ENCODE measurements around the gene CCDC28B.
"Not testable (repeated sequence)": the region's sequence is repeated elsewhere in the genome, so short reads cannot be mapped to it uniquely, and the experiment has no call there.

The CCDC28B gene

DNA sequence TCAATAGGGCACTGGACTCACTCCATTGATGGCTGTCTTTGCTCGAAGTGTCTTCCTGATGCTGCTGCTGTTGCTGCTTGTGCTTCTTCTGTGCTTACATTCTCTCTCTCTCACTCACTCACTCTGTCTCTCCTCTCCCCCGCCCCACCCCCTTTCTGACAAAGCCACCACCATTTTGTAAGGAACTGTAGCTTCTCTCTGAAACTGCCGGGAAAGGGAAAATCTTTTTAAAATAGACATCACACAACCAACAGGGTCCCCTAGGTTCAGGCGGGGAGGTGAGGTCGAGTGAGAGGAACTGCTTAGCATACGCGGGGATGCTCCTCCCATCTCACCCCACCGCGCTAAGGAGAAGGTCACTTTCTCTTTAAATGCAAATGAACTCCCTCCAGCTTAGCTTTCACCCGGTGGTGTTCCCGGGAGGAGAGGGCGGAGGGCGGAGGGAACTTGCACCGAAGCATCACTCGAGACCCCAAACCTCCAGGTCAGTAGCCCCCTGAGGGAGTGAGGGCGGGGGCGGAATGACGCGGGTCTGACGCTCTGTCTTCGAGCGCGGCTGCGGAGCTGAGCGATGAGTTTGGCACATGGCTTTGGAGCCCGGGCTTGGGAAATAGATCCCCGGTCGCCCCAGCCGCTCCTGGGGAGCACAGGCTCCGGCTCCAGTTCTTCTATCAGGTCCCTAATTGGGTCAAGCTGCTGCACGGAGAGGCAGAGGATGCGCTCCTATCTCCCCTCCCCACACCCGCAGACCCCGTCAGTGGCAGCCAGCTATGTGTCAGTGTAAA lies at the start of gene CCDC28B:
TSS of gene CCDC28B (plus strand) at position 370 of the 785 bp plus-strand sequence. CDS start 1,341 bp downstream, outside the sequence.
- DNase-seq, result peak in 1 of 2 experiments; percentile 58

DNA sequence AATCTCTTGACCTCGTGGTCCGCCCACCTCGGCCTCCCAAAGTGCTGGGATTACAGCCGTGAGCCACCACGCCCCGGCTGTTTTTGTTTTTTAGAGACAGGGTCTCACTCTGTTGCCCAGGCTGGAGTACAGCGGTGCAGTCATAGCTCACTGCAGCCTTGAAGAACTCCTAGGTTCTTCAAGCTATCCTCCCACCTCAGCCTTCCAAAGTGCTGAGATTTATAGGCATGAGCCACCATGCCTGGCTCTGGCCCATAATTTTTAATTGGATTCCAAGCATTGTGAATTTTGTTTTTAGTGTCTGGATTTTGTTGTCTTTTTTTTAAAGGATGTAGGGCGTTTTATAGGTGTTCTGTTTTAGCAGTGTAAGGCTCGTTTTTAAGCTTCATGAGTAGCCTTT lies 49.5 kb upstream of the CCDC28B start:
- no peak for DNase-seq

DNA sequence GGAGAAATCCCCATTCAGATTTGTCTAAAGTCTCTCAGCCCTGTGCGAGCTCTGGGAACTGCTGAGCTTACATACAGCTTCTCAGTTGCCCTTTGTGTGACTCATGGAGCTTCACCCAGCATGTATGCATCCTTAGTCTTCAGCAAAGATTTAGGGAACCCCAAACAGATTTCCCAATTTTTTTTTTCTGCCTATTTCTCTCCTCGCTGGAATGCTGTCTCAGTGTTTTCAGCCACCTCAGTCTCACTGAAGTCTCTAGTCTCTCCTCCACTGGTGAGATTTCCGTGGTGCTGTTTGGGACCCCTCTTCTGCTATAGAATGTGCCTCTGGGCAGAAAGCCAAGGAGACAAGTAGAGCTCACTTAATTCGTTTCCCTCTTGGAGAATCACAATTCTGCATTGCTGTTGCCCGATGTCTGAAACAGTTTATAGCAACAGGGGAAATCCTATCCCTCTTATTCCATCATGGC lies 49.0 kb upstream of the CCDC28B start:
- DNase-seq, result peak; percentile 61 to 64

DNA sequence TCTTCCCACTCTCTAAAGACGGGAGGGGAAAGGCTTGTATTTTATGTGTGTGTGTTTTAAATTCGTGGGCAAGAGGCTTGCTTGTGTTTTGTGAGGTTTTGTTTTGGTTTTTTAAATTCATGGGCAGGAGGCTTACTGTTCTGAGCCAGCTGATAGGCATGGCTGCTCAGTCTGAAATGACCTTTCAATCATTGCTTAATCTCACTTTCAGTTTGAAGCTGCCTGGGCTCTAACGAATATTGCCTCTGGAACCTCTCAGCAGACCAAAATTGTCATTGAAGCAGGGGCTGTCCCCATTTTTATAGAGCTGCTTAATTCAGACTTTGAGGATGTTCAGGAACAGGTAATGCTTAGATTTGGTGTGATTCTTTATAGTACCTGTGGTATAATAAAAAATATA lies 41.2 kb upstream of the CCDC28B start:
- no peak for DNase-seq

DNA sequence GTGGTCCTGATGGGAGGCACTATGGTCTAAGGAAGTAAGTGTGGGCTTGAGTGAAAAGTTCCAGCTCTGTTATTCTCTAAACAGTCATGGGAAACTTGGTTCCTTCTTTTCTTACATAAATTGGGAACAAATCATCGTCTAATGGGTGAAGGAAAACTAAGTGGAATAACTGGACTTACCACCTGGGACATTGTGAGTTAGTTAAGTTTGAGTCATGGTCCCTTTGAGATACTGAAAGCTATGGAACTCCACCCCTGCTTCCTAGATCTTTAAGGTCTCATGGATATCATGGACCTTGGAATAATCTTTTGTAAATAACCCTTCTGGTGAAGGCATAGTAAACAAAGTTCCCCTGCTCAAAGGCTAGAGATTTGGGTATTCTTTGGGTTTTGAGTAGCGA lies 37.0 kb upstream of the CCDC28B start:
- DNase-seq, result no peak

DNA sequence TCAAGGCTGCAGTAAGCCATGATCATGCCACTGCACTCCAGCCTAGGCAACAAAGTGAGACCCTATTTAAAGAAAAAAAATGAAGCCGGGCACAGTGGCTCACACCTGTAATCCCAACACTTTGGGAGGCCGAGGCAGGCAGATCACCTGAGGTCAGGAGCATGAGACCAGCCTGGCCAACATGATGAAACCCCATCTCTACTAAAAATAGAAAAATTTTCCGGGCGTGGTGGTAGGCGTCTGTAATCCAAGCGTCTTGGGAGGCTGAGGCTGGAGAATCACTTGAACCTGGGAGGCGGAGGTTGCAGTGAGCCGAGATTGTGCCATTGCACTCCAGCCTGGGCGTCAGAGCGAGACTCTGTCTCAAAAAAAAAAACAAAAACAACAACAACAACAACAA lies 34.8 kb upstream of the CCDC28B start:
- DNase-seq, result not testable (repeated sequence)

DNA sequence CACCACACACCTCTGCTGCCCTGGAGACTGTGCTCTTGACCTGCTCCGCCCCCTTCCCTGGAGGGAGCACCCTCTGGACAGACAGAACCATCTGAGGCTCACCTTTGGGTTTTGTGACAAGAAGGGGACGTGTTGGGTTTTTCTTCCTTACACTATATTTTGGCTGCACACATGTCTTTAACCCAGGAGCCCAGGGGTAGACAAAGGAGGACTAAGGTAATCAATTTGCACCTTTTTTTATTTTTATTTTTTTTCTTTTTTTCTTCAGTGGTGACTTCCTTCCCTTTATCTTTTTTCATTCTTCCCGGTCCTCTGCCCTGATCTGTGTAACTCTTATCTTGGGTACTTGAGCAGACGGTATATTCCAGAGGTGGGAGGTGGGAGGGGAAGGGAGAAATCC lies 29.4 kb upstream of the CCDC28B start:
- DNase-seq, result no peak

DNA sequence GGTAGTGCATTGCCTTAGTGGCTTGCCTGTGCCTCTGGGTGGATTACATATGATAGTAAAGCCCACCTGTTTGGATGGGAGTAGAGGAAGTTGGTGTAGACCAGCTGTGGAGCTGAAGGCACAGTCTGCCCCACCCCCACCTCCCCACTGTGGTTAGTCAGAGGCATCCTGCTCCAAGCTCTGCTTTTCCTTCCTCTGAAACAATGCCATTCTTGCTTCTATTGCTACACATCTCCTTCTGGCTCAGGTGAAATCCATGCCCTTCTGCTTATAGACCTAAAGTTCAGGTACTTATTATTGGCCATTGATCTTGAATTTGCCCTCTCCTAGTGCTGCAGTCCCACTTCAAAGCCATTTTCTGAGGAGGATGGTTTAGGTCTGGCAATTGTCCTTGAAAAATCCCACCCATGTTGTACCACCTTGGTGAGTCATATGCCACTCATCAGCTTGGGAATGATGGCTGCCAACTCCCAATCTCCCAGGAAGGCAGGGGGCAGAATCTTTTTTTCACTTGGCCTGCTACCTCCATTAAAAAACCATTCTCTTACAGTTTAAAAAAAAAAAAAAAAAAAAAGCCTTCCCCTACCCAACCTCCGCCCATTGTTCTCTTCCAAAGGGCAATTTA lies 27.7 kb upstream of the CCDC28B start:
- DNase-seq, result no peak

DNA sequence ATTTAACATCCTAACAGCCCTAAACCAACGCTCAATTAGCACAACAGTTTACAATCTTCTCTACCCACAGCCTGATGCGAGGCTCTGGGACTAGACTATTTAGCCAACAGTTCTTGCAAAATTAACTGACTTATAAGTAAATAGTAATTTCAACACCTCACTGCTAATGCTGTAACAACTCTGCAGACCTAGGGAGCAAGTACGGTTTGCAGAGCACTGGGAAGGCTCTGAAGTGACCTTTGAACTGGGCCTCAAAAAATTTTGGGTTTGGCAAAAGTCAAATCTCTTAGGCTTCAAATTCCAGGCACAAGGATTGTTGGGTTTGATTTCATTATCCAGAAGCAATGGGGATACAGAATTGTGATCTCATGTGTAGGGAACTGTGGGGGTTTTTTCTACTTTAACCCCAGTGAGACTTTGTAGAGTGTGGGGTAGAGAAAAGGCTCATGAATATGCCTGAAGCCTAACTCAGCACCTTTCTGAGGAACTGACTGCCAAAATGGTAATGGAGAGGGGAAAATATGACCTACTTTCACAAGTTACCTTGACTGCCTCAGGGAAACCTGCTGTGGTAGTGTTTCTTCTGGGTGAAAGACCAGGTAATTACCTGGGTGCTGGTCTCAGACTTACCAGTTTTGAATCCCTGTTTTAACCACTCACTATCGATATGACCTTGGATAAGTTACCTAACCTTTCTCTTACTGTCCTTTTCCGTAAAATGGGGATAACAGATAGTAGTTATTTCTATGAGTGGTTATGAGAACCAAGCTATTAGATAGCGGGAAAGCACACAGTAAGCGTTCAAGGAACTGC lies 21.8 kb upstream of the CCDC28B start:
- DNase-seq, result no peak

DNA sequence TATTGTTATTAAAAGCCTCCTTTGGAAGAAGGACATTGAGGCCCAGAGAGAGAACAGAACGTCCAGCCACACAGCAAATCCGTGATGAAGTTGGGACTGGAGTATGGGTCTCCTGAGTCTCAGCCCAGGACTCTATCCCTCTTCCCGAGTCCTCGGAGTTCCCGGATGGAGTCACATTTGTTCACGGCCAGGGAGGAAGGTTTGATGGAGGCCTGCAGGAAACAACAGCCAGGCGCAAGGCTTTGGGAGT lies 21.3 kb upstream of the CCDC28B start:
- DNase-seq, result peak in 1 of 2 experiments; percentile 73

DNA sequence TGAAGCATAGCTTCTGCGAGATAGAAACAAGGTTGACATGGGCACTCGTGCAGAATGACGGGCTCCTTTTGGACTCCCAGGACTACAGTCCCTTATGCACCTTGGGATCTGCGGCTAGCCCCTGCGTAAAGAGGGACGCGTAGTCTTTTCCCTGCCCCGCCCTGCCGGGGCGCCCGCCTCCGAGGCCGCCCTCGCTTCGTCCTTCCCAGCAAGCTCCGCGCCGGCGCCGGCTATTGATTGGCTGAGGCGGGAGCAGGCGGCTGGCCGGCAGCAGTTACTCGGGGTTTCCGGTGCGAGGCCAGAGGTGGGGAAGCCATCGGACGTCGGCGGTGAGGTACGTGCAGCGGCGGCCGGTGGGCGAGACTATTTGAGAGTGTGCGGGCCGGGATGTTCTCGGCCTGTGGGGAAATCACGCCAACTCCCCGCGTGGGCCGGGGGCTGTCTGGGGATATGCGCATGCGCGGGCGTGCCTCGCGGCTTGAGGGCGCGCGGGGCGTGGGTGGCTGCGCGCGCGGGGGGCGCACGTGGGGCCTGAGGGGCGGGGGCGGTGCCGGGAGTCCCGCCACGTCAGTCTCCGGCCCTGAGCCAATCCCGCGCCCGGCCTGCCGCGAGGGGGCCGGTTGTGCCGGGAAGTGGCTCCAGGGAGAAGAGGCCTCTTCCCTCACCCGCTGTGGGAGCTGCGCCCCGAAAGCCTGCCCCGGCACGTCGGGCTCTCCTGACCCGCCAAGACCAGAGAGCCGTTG lies 20.8 kb upstream of the CCDC28B start, which contains the start of gene TXLNA:
TSS of gene TXLNA (plus strand) at position 233 of the 743 bp plus-strand sequence. CDS start 671 bp downstream, outside the sequence.
- DNase-seq, result peak; percentile 84 to 91

DNA sequence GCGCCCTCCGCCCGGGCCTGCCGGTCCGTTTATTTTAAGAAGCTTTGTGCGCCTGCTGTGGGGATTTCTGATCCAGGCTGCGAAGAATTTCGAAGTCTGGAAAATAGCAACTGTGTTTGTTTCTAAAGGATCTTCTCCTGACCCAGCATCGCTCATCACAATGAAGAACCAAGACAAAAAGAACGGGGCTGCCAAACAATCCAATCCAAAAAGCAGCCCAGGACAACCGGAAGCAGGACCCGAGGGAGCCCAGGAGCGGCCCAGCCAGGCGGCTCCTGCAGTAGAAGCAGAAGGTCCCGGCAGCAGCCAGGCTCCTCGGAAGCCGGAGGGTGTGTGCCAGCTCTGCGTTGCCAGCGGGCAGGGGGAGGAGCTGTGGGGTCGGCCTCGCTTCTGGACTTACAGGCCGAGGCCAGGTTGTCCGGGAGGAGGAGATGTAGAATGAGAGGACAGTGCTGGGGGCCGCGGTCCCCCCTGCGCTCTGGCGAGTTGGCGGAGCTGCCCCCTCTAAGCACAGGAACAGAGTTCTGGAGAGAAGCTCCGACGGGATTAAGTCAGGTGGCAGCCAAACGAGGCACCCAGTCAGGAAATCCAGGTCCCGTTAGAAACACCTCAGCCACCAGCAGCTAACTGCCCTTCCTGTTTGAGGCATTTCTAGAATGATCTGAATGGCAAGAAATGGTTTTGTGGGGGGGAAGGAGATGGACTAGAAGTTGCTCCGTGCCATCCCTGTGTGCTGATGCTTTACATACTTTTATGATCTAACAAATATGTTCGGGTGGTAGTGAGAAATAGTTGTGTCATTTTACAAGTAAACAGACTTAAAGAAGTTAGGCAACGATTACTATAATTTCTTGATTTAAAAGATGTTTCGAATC lies 20.0 kb upstream of the CCDC28B start:
- peak in 1 of 2 experiments; percentile 39 for DNase-seq

DNA sequence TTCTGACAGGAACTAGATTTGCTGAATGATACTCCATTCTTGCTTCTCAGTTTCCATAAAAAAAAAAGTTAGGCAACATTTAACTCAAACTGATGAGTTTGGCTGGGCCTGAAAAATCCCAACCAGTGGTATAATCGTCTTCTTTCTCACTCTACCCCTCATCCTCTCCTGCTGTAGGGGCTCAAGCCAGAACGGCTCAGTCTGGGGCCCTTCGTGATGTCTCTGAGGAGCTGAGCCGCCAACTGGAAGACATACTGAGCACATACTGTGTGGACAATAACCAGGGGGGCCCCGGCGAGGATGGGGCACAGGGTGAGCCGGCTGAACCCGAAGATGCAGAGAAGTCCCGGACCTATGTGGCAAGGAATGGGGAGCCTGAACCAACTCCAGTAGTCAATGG lies 19.3 kb upstream of the CCDC28B start:
- DNase-seq, result no peak

DNA sequence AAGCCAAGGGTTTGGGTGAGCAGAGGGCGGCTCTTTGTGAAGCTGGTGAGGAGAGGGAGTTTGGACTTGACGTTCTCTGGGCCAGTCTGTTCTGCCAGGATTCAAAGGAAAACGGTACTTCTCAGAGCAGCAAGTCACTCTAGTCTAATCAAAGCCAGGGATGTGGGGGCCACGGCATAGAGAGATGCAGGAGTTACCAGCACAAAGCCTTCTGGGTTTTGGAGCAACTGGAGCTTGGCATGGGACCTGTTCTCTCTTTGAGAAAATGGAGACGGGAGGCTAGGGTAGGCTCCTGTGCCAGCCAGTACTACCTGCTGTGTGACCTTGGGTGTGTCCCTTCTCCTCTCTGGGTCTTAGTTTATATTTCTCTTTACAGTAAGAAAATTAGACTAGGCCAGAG lies 18.8 kb upstream of the CCDC28B start:
- DNase-seq, result no peak

DNA sequence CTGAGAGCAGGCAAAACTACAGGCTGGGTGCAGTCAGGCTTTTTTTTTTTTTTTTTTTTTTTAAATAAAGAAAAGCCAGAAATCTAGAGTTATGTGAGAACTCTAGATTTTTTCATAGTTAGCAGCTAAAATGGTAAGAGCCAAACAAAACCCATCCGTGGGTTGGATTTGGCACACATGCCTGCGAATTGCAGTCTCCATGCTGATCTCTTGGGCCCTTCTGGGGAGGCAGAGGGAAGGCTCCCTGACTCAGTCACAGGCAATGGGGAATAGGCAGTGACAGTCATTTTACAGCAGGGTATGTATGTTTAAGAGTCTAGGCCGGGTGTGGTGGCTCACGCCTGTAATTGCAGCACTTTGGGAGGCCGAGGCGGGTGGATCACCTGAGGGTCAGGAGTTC lies 18.3 kb upstream of the CCDC28B start:
- no peak for DNase-seq

DNA sequence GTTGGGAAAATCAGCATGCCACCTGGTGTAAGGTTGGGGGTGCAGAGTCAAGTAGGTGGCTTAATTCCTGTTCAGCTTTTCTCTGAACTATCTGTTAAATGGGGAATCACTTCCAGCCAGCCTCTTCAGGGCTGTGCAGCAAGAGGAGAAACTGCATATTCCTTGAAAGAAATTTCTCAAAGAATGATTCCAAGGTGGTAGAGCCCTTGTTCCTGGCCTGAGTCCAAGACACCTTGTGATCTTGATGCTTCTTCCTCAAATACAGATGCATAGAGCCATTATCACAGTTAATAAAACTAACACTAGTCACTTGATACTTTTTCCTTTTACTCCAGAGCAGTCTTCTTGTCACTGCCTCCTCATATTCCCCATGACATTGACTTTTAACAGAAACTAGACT lies 15.7 kb upstream of the CCDC28B start:
- no peak for DNase-seq

DNA sequence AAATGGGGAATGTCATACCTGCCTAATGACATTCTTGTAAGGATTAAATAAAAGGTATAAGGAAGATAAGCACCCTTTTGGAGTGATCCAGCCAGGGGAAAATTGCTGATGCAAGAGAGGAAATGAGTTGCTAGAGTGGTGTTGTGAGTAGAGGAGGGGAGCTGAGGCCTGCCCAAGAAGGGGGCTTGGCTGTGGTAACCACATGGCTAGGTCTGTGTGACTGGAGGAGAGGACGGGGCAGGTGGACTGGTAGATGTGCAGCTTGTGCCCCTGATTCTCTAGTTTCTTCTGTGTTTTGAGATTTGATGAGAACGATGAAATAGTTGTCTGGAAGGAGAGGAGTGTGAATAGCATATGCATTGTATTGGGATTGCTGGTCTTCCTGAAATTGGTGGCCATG lies 14.3 kb upstream of the CCDC28B start:
- no peak for DNase-seq

DNA sequence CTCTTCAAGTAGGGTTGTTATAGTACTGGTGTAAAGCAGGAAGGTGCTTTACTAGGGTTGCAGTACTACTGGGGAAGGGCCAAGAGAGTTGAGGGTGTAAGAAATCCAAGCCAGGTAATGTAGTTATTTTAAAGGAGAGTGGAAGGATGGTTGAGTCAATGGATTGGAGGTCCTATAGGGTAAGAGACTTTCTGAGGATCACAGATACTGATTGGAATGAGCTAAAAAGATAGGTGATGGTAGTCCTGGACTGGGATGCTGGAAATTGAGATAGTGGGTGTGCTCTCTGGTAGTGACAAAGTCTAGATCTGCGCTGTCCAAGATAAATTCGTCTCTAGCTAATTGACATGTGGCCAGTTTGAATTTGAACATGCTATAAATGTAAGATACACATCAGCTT lies 13.9 kb upstream of the CCDC28B start:
- DNase-seq, result no peak

DNA sequence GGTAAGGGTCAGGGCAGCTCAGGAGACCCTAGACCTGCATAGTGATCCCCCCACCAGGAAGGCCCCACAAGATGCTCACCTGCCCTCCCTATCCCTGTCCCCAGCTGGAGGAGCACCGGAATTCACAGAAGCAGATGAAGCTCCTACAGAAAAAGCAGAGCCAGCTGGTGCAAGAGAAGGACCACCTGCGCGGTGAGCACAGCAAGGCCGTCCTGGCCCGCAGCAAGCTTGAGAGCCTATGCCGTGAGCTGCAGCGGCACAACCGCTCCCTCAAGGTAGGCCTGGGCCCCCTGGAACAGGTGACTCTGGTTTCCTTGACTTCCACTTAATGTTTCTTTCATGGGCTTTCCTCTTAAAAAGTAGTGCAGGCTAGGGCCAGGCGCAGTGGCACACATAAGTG lies 12.5 kb upstream of the CCDC28B start:
- DNase-seq, result no peak

DNA sequence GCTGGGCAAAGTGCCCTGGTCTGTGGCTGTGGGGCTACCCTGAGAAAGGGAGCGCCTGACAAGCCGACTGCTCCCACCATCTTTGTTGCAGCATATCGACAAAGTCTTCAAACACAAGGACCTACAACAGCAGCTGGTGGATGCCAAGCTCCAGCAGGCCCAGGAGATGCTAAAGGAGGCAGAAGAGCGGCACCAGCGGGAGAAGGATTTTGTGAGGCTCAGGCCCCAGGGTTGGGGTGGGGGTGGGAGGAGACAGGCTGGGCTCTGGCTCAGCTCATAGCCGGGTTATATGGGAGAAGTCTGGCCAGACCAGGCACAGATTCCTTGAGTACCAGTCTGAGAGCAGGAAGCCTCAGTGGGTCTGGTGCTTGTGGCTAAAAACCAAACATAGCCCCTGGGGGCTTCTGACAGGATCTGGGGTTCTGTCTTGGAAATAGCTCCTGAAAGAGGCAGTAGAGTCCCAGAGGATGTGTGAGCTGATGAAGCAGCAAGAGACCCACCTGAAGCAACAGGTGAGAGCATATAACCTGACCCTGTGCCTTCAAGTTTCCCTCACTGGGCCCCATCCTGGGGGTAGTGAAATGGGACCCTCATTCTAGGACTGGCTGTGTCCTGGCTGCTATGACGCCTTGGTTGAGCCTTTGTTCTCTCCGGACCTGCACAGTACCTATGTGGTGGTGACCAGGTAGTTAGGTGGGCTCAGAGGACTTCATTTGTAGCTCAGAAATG lies 8.0 kb upstream of the CCDC28B start:
- DNase-seq, result no peak

DNA sequence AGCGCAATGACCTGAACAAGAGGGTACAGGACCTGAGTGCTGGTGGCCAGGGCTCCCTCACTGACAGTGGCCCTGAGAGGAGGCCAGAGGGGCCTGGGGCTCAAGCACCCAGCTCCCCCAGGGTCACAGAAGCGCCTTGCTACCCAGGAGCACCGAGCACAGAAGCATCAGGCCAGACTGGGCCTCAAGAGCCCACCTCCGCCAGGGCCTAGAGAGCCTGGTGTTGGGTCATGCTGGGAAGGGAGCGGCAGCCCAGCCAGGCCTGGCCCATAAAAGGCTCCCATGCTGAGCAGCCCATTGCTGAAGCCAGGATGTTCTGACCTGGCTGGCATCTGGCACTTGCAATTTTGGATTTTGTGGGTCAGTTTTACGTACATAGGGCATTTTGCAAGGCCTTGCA lies 5.4 kb upstream of the CCDC28B start:
- DNase-seq, result no peak
